Epithelial cell of esophagus (primary cell): ENCODE data around the gene TBC1D7.
A peak's percentile ranks its signal among the peaks of the same experiment; 100 is the strongest.

Source experiments
- DNase-seq: peaks from one replicate; pipeline ENCODE4 v3.0.0; 2010; ENCODE audit warnings: low read depth
- H3K4me3 ChIP-seq: 2 replicates; pipeline ENCODE4 v1.5.1; 2011; ENCODE audit warnings: mild to moderate bottlenecking, low read length, control low read depth
- CTCF ChIP-seq: IDR thresholded peaks from 2 replicates; pipeline ENCODE4 v1.5.1; 2011; ENCODE audit warnings: low read depth, mild to moderate bottlenecking, low read length, control low read depth, inconsistent platforms; ENCODE audit not compliant: insufficient read depth; ENCODE audit errors: missing control alignments

TBC1D7 gene

GRCh38 chr6:13319891-13320564 is 8.3 kb downstream of the TBC1D7 start:
- no peak for TF ChIP-seq CTCF
- no peak overlapping the region for H3K4me3 ChIP-seq
- no peak for DNase-seq

GRCh38 chr6:13318821-13319220 is 9.5 kb downstream of the TBC1D7 start:
- TF ChIP-seq CTCF = no peak
- H3K4me3 ChIP-seq = no peak overlapping the region
- no peak for DNase-seq

- no peak for TF ChIP-seq CTCF
- no peak for DNase-seq
- H3K4me3 ChIP-seq = no peak overlapping the region
Measured at GRCh38 chr6:13315896-13316295, 12.4 kb downstream of the TBC1D7 start.

GRCh38 chr6:13314806-13315205 is 13.5 kb downstream of the TBC1D7 start:
- no peak overlapping the region for H3K4me3 ChIP-seq
- no peak for TF ChIP-seq CTCF
- no peak for DNase-seq

- no peak overlapping the region for H3K4me3 ChIP-seq
- TF ChIP-seq CTCF = no peak
- no peak for DNase-seq
Measured at GRCh38 chr6:13311155-13311554, 17.2 kb downstream of the TBC1D7 start.

- no peak for DNase-seq
- H3K4me3 ChIP-seq = no peak overlapping the region
- no peak for TF ChIP-seq CTCF
Measured at GRCh38 chr6:13308332-13308731, 20.0 kb downstream of the TBC1D7 start.

- no peak overlapping the region for H3K4me3 ChIP-seq
- no peak for TF ChIP-seq CTCF
- peak; percentile 93 for DNase-seq
Measured at GRCh38 chr6:13307508-13307995, 20.8 kb downstream of the TBC1D7 start.
